Esophagus muscularis mucosa (tissue), 4 donors: ENCODE measurements around the gene PAPOLG.
"Not testable (repeated sequence)": the region's sequence is repeated elsewhere in the genome, so short reads cannot be mapped to it uniquely, and the experiment has no call there.

Experiments
- EP300 ChIP-seq: sonication (generic); formaldehyde crosslinking; IDR thresholded peaks from one replicate; pipeline ENCODE4 v1.6.1; 2017; ENCODE audit warnings: antibody characterized with exemption
- POLR2A ChIP-seq: fragments of 450-650 bp; IDR thresholded peaks from one replicate; pipeline ENCODE4 v1.6.1; 2017; ENCODE audit warnings: antibody characterized with exemption, moderate library complexity, mild to moderate bottlenecking, low read depth
- POLR2AphosphoS5 ChIP-seq, 2 donors: sonication (generic); formaldehyde crosslinking; IDR thresholded peaks; one replicate each; pipeline ENCODE4 v1.6.1; 2017; ENCODE audit warnings: antibody characterized with exemption in 2 of 2
- TF ChIP-seq, protein P1 (sequence below), 3 experiments: fragments of 200-600 bp in 2 of 3; fragments of 450-650 bp in 1 of 3; sonication (generic) in 2 of 3; IDR thresholded peaks; one replicate each; pipeline ENCODE4 v1.5.1; 2017 to 2019; ENCODE audit warnings: antibody characterized with exemption in 3 of 3, mild to moderate bottlenecking in 2 of 3, moderate library complexity in 1 of 3

DNA sequence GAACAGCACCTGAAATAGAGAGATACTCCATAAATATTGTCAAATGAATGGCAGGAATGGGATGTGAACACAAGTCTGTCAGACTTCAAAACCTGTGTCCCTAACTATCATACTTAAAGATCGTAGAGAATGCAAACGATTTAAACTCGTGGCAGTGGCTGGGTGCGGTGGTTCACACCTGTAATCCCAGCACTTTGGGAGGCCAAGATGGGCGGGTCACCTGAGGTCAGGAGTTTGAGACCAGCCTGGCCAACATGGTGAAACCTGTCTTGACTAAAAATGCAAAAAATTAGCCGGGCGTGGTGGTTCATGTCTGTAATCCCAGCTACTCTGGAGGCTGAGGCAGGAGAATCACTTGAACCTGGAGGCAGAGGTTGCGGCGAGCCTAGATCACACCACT, 61.1 kb downstream of the PAPOLG start:
- not testable (repeated sequence) for TF ChIP-seq POLR2AphosphoS5 (IDR thresholded peaks at IDR 0.05); POLR2A; EP300
- TF ChIP-seq, protein P1, sequence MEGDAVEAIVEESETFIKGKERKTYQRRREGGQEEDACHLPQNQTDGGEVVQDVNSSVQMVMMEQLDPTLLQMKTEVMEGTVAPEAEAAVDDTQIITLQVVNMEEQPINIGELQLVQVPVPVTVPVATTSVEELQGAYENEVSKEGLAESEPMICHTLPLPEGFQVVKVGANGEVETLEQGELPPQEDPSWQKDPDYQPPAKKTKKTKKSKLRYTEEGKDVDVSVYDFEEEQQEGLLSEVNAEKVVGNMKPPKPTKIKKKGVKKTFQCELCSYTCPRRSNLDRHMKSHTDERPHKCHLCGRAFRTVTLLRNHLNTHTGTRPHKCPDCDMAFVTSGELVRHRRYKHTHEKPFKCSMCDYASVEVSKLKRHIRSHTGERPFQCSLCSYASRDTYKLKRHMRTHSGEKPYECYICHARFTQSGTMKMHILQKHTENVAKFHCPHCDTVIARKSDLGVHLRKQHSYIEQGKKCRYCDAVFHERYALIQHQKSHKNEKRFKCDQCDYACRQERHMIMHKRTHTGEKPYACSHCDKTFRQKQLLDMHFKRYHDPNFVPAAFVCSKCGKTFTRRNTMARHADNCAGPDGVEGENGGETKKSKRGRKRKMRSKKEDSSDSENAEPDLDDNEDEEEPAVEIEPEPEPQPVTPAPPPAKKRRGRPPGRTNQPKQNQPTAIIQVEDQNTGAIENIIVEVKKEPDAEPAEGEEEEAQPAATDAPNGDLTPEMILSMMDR (IDR thresholded peaks at IDR 0.05), result not testable (repeated sequence)
